HepG2 (cell line): Measurements from ENCODE around the gene CLDN20. TPM values are rescaled to one million over a fixed set of nuclear protein-coding genes. Genes with fewer than 3 reads are reported as not detected.
A peak's percentile ranks its signal among the peaks of the same experiment; 100 is the strongest.

Experiments
- ATAC-seq: fragments of 200-7000 bp; cut with Tn5 transposase; 3 replicates; pipeline ENCODE4 v1.9.1; 2020; ENCODE audit warnings: mild to moderate bottlenecking, moderate library complexity
- BruUV-seq: library from RNA; stranded (reverse); fragments of 400-500 nt; replicated peaks from 2 replicates; lab custom pipeline; 2021; lab: Mats Ljungman, UMichigan
- CTCF ChIA-PET: fragments of 300-600 bp; formaldehyde crosslinking; extraction: SDS; loops from one replicate; lab custom pipeline; 2021; ENCODE audit warnings: low total read pairs, inconsistent platforms, low intra/inter-chr PET ratio; lab: Yijun Ruan, JAX
- POLR2A ChIA-PET: fragments of 350-600 bp; sonication (Branson Sonifier 250); formaldehyde crosslinking; loops from one replicate; lab custom pipeline; 2020; ENCODE audit warnings: antibody characterized with exemption, inconsistent platforms; lab: Yijun Ruan, JAX
- DNase-seq: peaks from one replicate; pipeline ENCODE4 v3.0.0-alpha.2; 2015; ENCODE audit warnings: low spot score
- FAIRE-seq: peaks from 3 replicates; lab custom pipeline; 2011; peaks lifted over from hg19 to GRCh38; lab: Jason Lieb, UNC
- H2AFZ ChIP-seq: one replicate; pipeline ENCODE4 v1.6.1; 2011; ENCODE audit warnings: low read length, inconsistent platforms
- H3K27ac ChIP-seq: fragments of 300-600 bp; 3 replicates; pipeline ENCODE4 v1.8.0; 2011; ENCODE audit warnings: mixed run types, mild to moderate bottlenecking, mixed read lengths, low read length, inconsistent platforms; ENCODE audit not compliant: insufficient read depth; ENCODE audit errors: extremely low read length
- H3K27me3 ChIP-seq, 2 experiments: fragments of 200-600 bp in 1 of 2; 2 replicates in 1 of 2; 3 replicates in 1 of 2; pipeline versions ENCODE4 v1.6.0 to v1.8.0; 2011; ENCODE audit warnings: low read length in 2 of 2, mild to moderate bottlenecking in 2 of 2, moderate library complexity in 2 of 2, inconsistent platforms in 1 of 2; ENCODE audit not compliant: insufficient read depth in 2 of 2, control insufficient read depth in 1 of 2
- H3K36me3 ChIP-seq, 2 experiments: fragments of 200-600 bp in 1 of 2; replicated peaks in 1 of 2; 2 replicates in 1 of 2; 3 replicates in 1 of 2; pipeline versions ENCODE4 v1.5.1 to v1.8.0; 2011; ENCODE audit warnings: low read length in 2 of 2, inconsistent platforms in 1 of 2; ENCODE audit not compliant: insufficient read depth in 2 of 2, control insufficient read depth in 1 of 2
- H3K4me1 ChIP-seq: 2 replicates; pipeline ENCODE4 v1.5.1; 2012; ENCODE audit warnings: low read length, inconsistent platforms; ENCODE audit not compliant: insufficient read depth
- H3K4me2 ChIP-seq: 2 replicates; pipeline ENCODE4 v1.6.0; 2011; ENCODE audit warnings: low read depth, low read length, inconsistent platforms
- H3K4me3 ChIP-seq, 3 experiments: fragments of 200-600 bp in 1 of 3; sonication (generic), shearing (Covaris generic) in 1 of 3; replicated peaks in 1 of 3; 2 replicates each; pipeline ENCODE4 v1.5.1; 2011 to 2016; ENCODE audit warnings: low read length in 3 of 3, inconsistent platforms in 2 of 3, low read depth in 2 of 3, mild to moderate bottlenecking in 2 of 3, control low read depth in 1 of 3, mixed read lengths in 1 of 3; ENCODE audit not compliant: insufficient read depth in 1 of 3
- H3K79me2 ChIP-seq: one replicate; pipeline ENCODE4 v1.6.1; 2011; ENCODE audit warnings: low read length, inconsistent platforms; ENCODE audit not compliant: insufficient read depth
- H3K9ac ChIP-seq: 2 replicates; pipeline ENCODE4 v1.6.0; 2011; ENCODE audit warnings: mild to moderate bottlenecking, low read depth, low read length, inconsistent platforms; ENCODE audit not compliant: insufficient read depth
- H3K9me3 ChIP-seq: 2 replicates; pipeline ENCODE4 v1.5.1; 2012; ENCODE audit warnings: mild to moderate bottlenecking, low read length
- H4K20me1 ChIP-seq: 2 replicates; pipeline ENCODE4 v1.6.0; 2011; ENCODE audit warnings: inconsistent platforms, mild to moderate bottlenecking, low read length, moderate library complexity; ENCODE audit not compliant: insufficient read depth
- MIXL1 ChIP-seq: IDR thresholded peaks from 2 replicates; pipeline ENCODE4 v1.6.1; 2016
- RBM22 ChIP-seq: fragments of 200-400 bp; formaldehyde crosslinking; optimal IDR thresholded peaks from 2 replicates; pipeline ENCODE3; 2017; ENCODE audit warnings: mild to moderate bottlenecking, low read length, moderate library complexity
- ZBTB20 ChIP-seq: sonication (generic); formaldehyde crosslinking; IDR thresholded peaks from 2 replicates; pipeline ENCODE4 v1.8.1; 2023; ENCODE audit warnings: missing genetic modification reagents, low read depth, mild to moderate bottlenecking, borderline replicate concordance
- ZNF205 ChIP-seq: IDR thresholded peaks from 2 replicates; pipeline ENCODE4 v1.6.1; 2018; ENCODE audit warnings: missing biosample characterization, missing genetic modification reagents
- ZNF460 ChIP-seq: sonication (generic); formaldehyde crosslinking; IDR thresholded peaks from 2 replicates; pipeline ENCODE4 v1.5.1; 2020; ENCODE audit warnings: missing genetic modification reagents, mild to moderate bottlenecking, borderline replicate concordance
- WGBS: methylation state at CpG from one replicate; pipeline ENCODE4 v1.1.6; 2017; ENCODE audit warnings: low lambda C conversion rate; 5-methylcytosine and 5-hydroxymethylcytosine counted together
- in situ Hi-C: cut with HindIII; loops from 2 replicates; pipeline ENCODE4 v1.10.0; 2017; ENCODE audit warnings: low pct_unique_long_range_greater_than_20kb; ENCODE audit not compliant: extremely low pct_ligation_motif_present
- intact Hi-C: fragments of 100-400 bp; cut with micrococcal nuclease; formaldehyde crosslinking; loops from one replicate; pipeline ENCODE4 v1.10.0; 2022; ENCODE audit not compliant: unreplicated experiment
- polyA plus RNA-seq, 8 experiments: library from polyadenylated mRNA; depleted of rRNA in 3 of 8; stranded (reverse) in 7 of 8; unstranded in 1 of 8; fragments of >200 nt; fragmentation: Illumina TruSeq in 4 of 8; extraction: Trizol in 4 of 8; gene quantifications; 2 replicates each; pipeline versions ENCODE4 v1.2.1 to v1.2.3, GENCODE V29; 2011 to 2016; ENCODE audit warnings: low read depth in 4 of 8, missing spikeins in 1 of 8, mixed read lengths in 1 of 8; ENCODE audit not compliant: insufficient read depth in 1 of 8
- total RNA-seq, 5 experiments: library from RNA; depleted of rRNA; stranded (reverse); fragments of >200 nt; fragmentation: Illumina TruSeq; extraction: Trizol; gene quantifications; 2 replicates each; pipeline ENCODE4 v1.2.3, GENCODE V29; 2016; ENCODE audit warnings: low read depth in 1 of 5
- TF ChIP-seq, protein P1 (sequence below): sonication (generic); formaldehyde crosslinking; IDR thresholded peaks from 2 replicates; pipeline ENCODE4 v1.4.0; 2020; ENCODE audit warnings: missing genetic modification reagents, borderline replicate concordance
- TF ChIP-seq, protein P2 (sequence below): sonication (generic); formaldehyde crosslinking; IDR thresholded peaks from 2 replicates; pipeline ENCODE4 v1.4.0; 2020; ENCODE audit warnings: missing genetic modification reagents
- TF ChIP-seq, protein P3 (sequence below): IDR thresholded peaks from 2 replicates; pipeline ENCODE4 v1.6.1; 2016; ENCODE audit warnings: low read depth, missing genetic modification reagents, missing compliant biosample characterization

Gene CLDN20
- total and polyA plus RNA-seq, 2 of the 13 experiments (the other 11 are each of a cell fraction or from before 2014, with no cell fraction given): not detected

DNA sequence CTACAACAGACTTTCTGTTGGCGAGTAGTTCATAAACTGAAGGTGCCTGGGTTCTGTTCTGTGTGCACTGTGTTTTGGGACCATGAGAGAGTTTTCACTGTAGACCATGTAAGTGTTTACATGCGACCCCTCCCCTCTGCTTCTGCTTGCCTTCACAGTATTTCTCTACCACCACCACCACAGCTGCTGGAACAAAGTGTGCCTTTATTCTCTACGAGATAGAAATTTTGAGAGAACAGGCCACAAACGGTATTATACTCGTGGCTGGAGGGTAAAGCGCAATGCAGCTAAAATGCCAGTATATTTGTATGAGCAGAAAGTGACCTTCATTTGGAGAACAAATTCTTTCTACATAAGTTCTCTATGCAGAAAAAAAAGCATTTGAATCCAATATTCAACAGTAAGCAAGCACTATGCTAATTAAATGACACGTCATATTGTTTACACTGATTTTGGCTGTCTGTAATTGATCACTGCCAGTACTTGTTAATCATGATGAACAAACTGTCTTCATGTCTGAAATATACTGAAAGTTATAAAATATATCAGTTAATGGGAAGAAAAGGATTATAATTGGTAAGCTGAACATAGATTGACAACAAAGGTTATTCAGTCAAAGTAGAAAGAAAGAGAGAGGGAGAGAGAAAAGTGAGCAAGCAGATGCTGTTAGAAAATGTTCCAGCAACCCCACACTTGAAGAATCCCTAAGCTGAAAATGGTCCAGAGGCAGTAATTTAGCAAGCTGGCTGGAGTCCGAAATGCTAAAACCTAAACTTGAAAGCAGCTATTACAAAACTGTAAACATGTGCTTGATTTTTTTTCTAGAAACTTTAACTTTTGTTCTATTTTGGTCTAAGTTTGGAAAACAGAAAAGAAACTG is 8.8 kb downstream of the CLDN20 start:
- ChIA-PET POLR2A (no interaction called here), CTCF (no interaction called here)
- no peaks in the 10 kb centered on the region; the same call in 1 of the 2 replicates for H4K20me1 ChIP-seq
- no peak for DNase-seq
- no peak overlapping the region for H2AFZ ChIP-seq
- H3K9ac ChIP-seq: no peak overlapping the region
- peaks cover 30 to 79% of the 10 kb centered on the region in 2 experiments for H3K36me3 ChIP-seq
- H3K27me3 ChIP-seq: no peaks in the 10 kb centered on the region
- no peak overlapping the region for H3K4me3 ChIP-seq
- BruUV-seq: no TSS peak
- 95% methylated on average over 8 of the region's 8 CpGs for WGBS
- TF ChIP-seq ZNF205 (CRISPR knock-in tag) (no peak), RBM22 (peak; percentile 64), MIXL1 (no peak), ZBTB20 (CRISPR knock-in tag) (no peak), ZNF460 (CRISPR knock-in tag) (no peak)
- TF ChIP-seq, protein P1, sequence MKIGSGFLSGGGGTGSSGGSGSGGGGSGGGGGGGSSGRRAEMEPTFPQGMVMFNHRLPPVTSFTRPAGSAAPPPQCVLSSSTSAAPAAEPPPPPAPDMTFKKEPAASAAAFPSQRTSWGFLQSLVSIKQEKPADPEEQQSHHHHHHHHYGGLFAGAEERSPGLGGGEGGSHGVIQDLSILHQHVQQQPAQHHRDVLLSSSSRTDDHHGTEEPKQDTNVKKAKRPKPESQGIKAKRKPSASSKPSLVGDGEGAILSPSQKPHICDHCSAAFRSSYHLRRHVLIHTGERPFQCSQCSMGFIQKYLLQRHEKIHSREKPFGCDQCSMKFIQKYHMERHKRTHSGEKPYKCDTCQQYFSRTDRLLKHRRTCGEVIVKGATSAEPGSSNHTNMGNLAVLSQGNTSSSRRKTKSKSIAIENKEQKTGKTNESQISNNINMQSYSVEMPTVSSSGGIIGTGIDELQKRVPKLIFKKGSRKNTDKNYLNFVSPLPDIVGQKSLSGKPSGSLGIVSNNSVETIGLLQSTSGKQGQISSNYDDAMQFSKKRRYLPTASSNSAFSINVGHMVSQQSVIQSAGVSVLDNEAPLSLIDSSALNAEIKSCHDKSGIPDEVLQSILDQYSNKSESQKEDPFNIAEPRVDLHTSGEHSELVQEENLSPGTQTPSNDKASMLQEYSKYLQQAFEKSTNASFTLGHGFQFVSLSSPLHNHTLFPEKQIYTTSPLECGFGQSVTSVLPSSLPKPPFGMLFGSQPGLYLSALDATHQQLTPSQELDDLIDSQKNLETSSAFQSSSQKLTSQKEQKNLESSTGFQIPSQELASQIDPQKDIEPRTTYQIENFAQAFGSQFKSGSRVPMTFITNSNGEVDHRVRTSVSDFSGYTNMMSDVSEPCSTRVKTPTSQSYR (CRISPR knock-in tag): no peak
- TF ChIP-seq, protein P2, sequence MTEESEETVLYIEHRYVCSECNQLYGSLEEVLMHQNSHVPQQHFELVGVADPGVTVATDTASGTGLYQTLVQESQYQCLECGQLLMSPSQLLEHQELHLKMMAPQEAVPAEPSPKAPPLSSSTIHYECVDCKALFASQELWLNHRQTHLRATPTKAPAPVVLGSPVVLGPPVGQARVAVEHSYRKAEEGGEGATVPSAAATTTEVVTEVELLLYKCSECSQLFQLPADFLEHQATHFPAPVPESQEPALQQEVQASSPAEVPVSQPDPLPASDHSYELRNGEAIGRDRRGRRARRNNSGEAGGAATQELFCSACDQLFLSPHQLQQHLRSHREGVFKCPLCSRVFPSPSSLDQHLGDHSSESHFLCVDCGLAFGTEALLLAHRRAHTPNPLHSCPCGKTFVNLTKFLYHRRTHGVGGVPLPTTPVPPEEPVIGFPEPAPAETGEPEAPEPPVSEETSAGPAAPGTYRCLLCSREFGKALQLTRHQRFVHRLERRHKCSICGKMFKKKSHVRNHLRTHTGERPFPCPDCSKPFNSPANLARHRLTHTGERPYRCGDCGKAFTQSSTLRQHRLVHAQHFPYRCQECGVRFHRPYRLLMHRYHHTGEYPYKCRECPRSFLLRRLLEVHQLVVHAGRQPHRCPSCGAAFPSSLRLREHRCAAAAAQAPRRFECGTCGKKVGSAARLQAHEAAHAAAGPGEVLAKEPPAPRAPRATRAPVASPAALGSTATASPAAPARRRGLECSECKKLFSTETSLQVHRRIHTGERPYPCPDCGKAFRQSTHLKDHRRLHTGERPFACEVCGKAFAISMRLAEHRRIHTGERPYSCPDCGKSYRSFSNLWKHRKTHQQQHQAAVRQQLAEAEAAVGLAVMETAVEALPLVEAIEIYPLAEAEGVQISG (CRISPR knock-in tag): no peak
- TF ChIP-seq, protein P3, sequence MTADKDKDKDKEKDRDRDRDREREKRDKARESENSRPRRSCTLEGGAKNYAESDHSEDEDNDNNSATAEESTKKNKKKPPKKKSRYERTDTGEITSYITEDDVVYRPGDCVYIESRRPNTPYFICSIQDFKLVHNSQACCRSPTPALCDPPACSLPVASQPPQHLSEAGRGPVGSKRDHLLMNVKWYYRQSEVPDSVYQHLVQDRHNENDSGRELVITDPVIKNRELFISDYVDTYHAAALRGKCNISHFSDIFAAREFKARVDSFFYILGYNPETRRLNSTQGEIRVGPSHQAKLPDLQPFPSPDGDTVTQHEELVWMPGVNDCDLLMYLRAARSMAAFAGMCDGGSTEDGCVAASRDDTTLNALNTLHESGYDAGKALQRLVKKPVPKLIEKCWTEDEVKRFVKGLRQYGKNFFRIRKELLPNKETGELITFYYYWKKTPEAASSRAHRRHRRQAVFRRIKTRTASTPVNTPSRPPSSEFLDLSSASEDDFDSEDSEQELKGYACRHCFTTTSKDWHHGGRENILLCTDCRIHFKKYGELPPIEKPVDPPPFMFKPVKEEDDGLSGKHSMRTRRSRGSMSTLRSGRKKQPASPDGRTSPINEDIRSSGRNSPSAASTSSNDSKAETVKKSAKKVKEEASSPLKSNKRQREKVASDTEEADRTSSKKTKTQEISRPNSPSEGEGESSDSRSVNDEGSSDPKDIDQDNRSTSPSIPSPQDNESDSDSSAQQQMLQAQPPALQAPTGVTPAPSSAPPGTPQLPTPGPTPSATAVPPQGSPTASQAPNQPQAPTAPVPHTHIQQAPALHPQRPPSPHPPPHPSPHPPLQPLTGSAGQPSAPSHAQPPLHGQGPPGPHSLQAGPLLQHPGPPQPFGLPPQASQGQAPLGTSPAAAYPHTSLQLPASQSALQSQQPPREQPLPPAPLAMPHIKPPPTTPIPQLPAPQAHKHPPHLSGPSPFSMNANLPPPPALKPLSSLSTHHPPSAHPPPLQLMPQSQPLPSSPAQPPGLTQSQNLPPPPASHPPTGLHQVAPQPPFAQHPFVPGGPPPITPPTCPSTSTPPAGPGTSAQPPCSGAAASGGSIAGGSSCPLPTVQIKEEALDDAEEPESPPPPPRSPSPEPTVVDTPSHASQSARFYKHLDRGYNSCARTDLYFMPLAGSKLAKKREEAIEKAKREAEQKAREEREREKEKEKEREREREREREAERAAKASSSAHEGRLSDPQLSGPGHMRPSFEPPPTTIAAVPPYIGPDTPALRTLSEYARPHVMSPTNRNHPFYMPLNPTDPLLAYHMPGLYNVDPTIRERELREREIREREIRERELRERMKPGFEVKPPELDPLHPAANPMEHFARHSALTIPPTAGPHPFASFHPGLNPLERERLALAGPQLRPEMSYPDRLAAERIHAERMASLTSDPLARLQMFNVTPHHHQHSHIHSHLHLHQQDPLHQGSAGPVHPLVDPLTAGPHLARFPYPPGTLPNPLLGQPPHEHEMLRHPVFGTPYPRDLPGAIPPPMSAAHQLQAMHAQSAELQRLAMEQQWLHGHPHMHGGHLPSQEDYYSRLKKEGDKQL (CRISPR knock-in tag): no peak
- H3K27ac ChIP-seq: no peak overlapping the region
- no peak for FAIRE-seq
- H3K79me2 ChIP-seq: peaks cover 2% of the 10 kb centered on the region
- 0 out of 2 replicates have a peak, but pooled peaks cover 7% of the 10 kb centered on the region for H3K4me1 ChIP-seq
- ATAC-seq: no peak
- intact Hi-C loops: no loop called here
- H3K4me2 ChIP-seq: no peak overlapping the region
- H3K9me3 ChIP-seq: no peaks in the 10 kb centered on the region
- in situ Hi-C loops: no loop called here
